HL-60 (cell line): ENCODE results near the gene PTPRN2.

Source experiments
- GABPA ChIP-seq: IDR thresholded peaks from 2 replicates; pipeline ENCODE4 v1.6.1; 2012; ENCODE audit warnings: low read depth
- POLR2AphosphoS5 ChIP-seq: IDR thresholded peaks from 2 replicates; pipeline ENCODE4 v1.6.1; 2012; ENCODE audit warnings: low read depth
- TF ChIP-seq, protein P1 (sequence below): IDR thresholded peaks from one replicate; pipeline ENCODE4 v1.5.1; 2011; ENCODE audit warnings: low read length, control low read depth, inconsistent platforms; ENCODE audit not compliant: insufficient read depth

DNA sequence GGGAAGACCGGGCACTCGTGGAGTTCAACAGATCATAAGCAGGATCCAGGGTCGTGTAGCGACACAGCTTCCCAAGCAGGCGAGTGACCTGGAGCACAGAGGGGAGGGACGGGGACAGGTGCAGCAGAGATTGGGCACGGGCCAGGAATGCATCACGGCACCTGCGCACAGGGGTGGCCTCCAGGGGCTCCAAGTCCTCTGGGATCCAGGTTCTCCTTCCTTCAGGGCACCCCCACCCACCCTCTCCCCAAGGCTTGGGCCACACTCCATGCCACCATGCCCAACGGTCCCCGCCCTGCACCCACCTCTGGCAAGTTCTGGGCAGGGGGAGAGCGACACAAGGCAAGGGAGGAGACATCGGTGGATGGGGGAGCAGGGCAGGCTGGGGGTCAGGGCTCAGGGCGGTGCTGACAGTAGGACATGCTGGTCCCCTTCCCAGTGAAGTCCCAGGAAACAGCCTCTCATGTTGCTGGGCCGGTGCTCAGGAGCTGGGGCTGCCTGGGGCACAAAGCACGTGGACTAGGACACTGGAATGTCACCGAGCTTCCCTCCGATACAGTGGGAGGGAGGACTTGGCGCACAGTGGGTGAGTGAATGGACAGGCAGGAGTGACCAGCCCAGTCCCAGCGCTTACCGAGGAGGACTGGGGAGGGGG, 597.3 kb downstream of the PTPRN2 start:
- TF ChIP-seq, protein P1, sequence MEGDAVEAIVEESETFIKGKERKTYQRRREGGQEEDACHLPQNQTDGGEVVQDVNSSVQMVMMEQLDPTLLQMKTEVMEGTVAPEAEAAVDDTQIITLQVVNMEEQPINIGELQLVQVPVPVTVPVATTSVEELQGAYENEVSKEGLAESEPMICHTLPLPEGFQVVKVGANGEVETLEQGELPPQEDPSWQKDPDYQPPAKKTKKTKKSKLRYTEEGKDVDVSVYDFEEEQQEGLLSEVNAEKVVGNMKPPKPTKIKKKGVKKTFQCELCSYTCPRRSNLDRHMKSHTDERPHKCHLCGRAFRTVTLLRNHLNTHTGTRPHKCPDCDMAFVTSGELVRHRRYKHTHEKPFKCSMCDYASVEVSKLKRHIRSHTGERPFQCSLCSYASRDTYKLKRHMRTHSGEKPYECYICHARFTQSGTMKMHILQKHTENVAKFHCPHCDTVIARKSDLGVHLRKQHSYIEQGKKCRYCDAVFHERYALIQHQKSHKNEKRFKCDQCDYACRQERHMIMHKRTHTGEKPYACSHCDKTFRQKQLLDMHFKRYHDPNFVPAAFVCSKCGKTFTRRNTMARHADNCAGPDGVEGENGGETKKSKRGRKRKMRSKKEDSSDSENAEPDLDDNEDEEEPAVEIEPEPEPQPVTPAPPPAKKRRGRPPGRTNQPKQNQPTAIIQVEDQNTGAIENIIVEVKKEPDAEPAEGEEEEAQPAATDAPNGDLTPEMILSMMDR, result no peak
- no peak for TF ChIP-seq GABPA
- TF ChIP-seq POLR2AphosphoS5, result no peak
